ENCODE results near the gene KRTAP23-1.

KRTAP23-1 gene

DNA sequence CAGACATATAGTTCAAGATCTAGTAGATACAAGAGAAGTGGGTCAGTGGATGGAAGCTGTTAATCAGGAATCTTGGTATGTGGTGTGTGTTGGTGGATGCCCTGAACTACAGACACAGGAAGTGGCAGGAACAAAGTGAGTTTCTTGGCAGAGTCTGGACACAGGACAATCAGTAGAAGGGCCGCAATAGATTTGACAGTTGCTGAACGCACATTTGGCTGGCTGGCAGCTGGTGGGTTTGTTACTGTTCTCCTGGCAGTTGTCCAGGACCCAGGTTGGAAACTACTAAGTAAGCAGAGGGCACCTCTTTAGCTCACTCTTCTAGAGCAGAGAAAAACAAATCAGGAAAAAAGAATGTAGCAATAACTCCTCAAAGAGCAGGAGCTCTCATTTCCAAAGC is 41.5 kb downstream of the KRTAP23-1 start:
- DNase-seq (ENCODE audit: low read depth): no peak

DNA sequence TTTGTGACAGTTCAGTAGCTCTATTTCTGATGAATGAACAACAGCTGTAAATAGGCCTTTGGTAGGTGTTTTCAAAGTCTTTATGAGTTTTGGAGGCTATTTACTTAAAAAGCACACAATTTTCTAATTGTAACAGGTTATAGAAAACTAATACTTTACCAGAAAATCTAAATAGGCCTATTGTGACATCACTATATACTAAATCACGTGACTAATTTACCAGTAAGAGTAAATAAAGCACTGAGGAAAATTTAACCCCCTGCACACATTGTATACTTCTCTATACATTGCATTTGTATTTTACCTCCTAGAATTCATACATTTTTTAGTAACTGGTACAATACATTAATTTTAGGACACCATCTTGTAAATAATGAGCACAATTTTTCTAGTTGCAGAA is 43.3 kb downstream of the KRTAP23-1 start:
- DNase-seq (ENCODE audit: low read depth): no peak
